Muscle layer of duodenum (tissue), 2 donors: Measurements from ENCODE around the gene PTPRJ.

ENCODE experiments used
- H3K27ac ChIP-seq: one replicate; pipeline ENCODE4 v1.7.0; 2013; ENCODE audit warnings: mild to moderate bottlenecking, low read length
- H3K27me3 ChIP-seq: one replicate; pipeline ENCODE4 v1.7.0; 2013; ENCODE audit warnings: low read depth, mild to moderate bottlenecking, control low read depth, low read length
- H3K36me3 ChIP-seq, 2 donors: one replicate each; pipeline ENCODE4 v1.7.0; 2013; ENCODE audit warnings: low read length in 2 of 2, control low read depth in 1 of 2, mild to moderate bottlenecking in 1 of 2; ENCODE audit not compliant: insufficient read depth in 2 of 2, control insufficient read depth in 1 of 2
- H3K4me1 ChIP-seq, 2 donors: one replicate each; pipeline ENCODE4 v1.7.0; 2013; ENCODE audit warnings: low read length in 2 of 2, mild to moderate bottlenecking in 2 of 2, control low read depth in 1 of 2, moderate library complexity in 1 of 2; ENCODE audit not compliant: insufficient read depth in 2 of 2, control insufficient read depth in 1 of 2
- H3K4me3 ChIP-seq, 2 donors: one replicate each; pipeline ENCODE4 v1.7.0; 2013; ENCODE audit warnings: low read length in 2 of 2, low read depth in 1 of 2, mild to moderate bottlenecking in 1 of 2
- H3K9me3 ChIP-seq, 2 donors: one replicate each; pipeline ENCODE4 v1.7.0; 2013; ENCODE audit warnings: low read length in 2 of 2, control low read depth in 1 of 2, mild to moderate bottlenecking in 1 of 2; ENCODE audit not compliant: control insufficient read depth in 1 of 2
- donor health status: healthy.

PTPRJ gene

GRCh38 chr11:48122246-48122645, 141.9 kb downstream of the PTPRJ start:
- Histone ChIP-seq H3K4me3 (no peak overlapping the region), H3K27me3 (no peaks in the 10 kb centered on the region), H3K36me3 (peaks cover 0 to 5% of the 10 kb centered on the region in 2 donors), H3K4me1 (peaks cover 0 to 12% of the 10 kb centered on the region in 2 donors), H3K27ac (no peak overlapping the region), H3K9me3 (no peaks in the 10 kb centered on the region)

GRCh38 chr11:48122656-48123055, 142.3 kb downstream of the PTPRJ start:
- H3K4me1 ChIP-seq = peaks cover 0 to 12% of the 10 kb centered on the region in 2 donors
- H3K27ac ChIP-seq = no peak overlapping the region
- H3K36me3 ChIP-seq = peaks cover 2 to 5% of the 10 kb centered on the region in 2 donors
- no peaks in the 10 kb centered on the region for H3K9me3 ChIP-seq
- no peaks in the 10 kb centered on the region for H3K27me3 ChIP-seq
- no peak overlapping the region for H3K4me3 ChIP-seq

GRCh38 chr11:48123254-48123875, 143.0 kb downstream of the PTPRJ start:
- Histone ChIP-seq H3K27ac (no peak overlapping the region), H3K36me3 (peaks cover 5 to 9% of the 10 kb centered on the region in 2 donors), H3K4me3 (no peak overlapping the region), H3K4me1 (peaks cover 0 to 12% of the 10 kb centered on the region in 2 donors), H3K27me3 (no peaks in the 10 kb centered on the region), H3K9me3 (no peaks in the 10 kb centered on the region)

GRCh38 chr11:48123934-48124755, 143.8 kb downstream of the PTPRJ start:
- Histone ChIP-seq H3K27me3 (no peaks in the 10 kb centered on the region), H3K4me3 (no peak overlapping the region), H3K36me3 (peaks cover 5 to 12% of the 10 kb centered on the region in 2 donors), H3K27ac (no peak overlapping the region), H3K4me1 (peaks cover 0 to 12% of the 10 kb centered on the region in 2 donors), H3K9me3 (no peaks in the 10 kb centered on the region)

- Histone ChIP-seq H3K4me3 (no peak overlapping the region), H3K27ac (no peak overlapping the region), H3K36me3 (peaks cover 5 to 18% of the 10 kb centered on the region in 2 donors), H3K27me3 (no peaks in the 10 kb centered on the region), H3K4me1 (peaks cover 0 to 12% of the 10 kb centered on the region in 2 donors), H3K9me3 (no peaks in the 10 kb centered on the region)
Observed at GRCh38 chr11:48124880-48125279, 144.5 kb downstream of the PTPRJ start.

GRCh38 chr11:48125866-48126265, 145.5 kb downstream of the PTPRJ start:
- H3K36me3 ChIP-seq = peaks cover 11 to 24% of the 10 kb centered on the region in 2 donors
- H3K9me3 ChIP-seq = no peaks in the 10 kb centered on the region
- H3K4me1 ChIP-seq = peaks cover 0 to 12% of the 10 kb centered on the region in 2 donors
- no peak overlapping the region for H3K4me3 ChIP-seq
- H3K27me3 ChIP-seq = no peaks in the 10 kb centered on the region
- H3K27ac ChIP-seq = no peak overlapping the region

GRCh38 chr11:48127521-48128183, 147.3 kb downstream of the PTPRJ start:
- Histone ChIP-seq H3K9me3 (no peaks in the 10 kb centered on the region), H3K4me1 (peaks cover 0 to 12% of the 10 kb centered on the region in 2 donors), H3K27ac (no peak overlapping the region), H3K36me3 (peaks cover 6 to 25% of the 10 kb centered on the region in 2 donors), H3K4me3 (no peak overlapping the region), H3K27me3 (no peaks in the 10 kb centered on the region)

GRCh38 chr11:48129697-48130395, 149.5 kb downstream of the PTPRJ start:
- no peaks in the 10 kb centered on the region for H3K27me3 ChIP-seq
- no peak overlapping the region for H3K4me3 ChIP-seq
- H3K27ac ChIP-seq = no peak overlapping the region
- H3K9me3 ChIP-seq = no peaks in the 10 kb centered on the region
- peaks cover 0 to 2% of the 10 kb centered on the region in 2 donors for H3K4me1 ChIP-seq
- H3K36me3 ChIP-seq = peaks cover 6 to 29% of the 10 kb centered on the region in 2 donors

- no peak overlapping the region for H3K4me3 ChIP-seq
- no peaks in the 10 kb centered on the region for H3K4me1 ChIP-seq
- H3K27me3 ChIP-seq = no peaks in the 10 kb centered on the region
- H3K9me3 ChIP-seq = no peaks in the 10 kb centered on the region
- peaks cover 13 to 41% of the 10 kb centered on the region in 2 donors for H3K36me3 ChIP-seq
- H3K27ac ChIP-seq = no peak overlapping the region
Observed at GRCh38 chr11:48134221-48134922, 154.0 kb downstream of the PTPRJ start.

GRCh38 chr11:48138222-48138621, 157.9 kb downstream of the PTPRJ start:
- Histone ChIP-seq H3K36me3 (peaks cover 15 to 31% of the 10 kb centered on the region in 2 donors), H3K27ac (no peak overlapping the region), H3K4me1 (peaks cover 0 to 11% of the 10 kb centered on the region in 2 donors), H3K4me3 (no peak overlapping the region), H3K9me3 (no peaks in the 10 kb centered on the region), H3K27me3 (no peaks in the 10 kb centered on the region)
